Keratinocyte (primary cell): ENCODE data around the gene TTC9B. TPM values are rescaled to one million over a fixed set of nuclear protein-coding genes. Genes with fewer than 3 reads are reported as not detected.

ENCODE experiments used
- DNase-seq: peaks from one replicate; pipeline ENCODE4 v3.0.0-alpha.2; 2011; ENCODE audit warnings: low read depth, missing footprints, low spot score
- FAIRE-seq: peaks from 2 replicates; lab custom pipeline; 2011; peaks lifted over from hg19 to GRCh38; lab: Jason Lieb, UNC
- H2AFZ ChIP-seq: 2 replicates; pipeline ENCODE4 v1.6.0; 2012; ENCODE audit warnings: low read length, control low read depth, inconsistent platforms; ENCODE audit not compliant: control insufficient read depth
- H3K27ac ChIP-seq: 2 replicates; pipeline ENCODE4 v1.5.1; 2011; ENCODE audit warnings: low read length; ENCODE audit not compliant: control insufficient read depth, insufficient read depth
- H3K27me3 ChIP-seq: 3 replicates; pipeline ENCODE4 v1.6.0; 2011; ENCODE audit warnings: low read length; ENCODE audit not compliant: control insufficient read depth, insufficient read depth; ENCODE audit errors: extremely low read depth
- H3K36me3 ChIP-seq, 2 experiments: 2 replicates in 1 of 2; 3 replicates in 1 of 2; pipeline ENCODE4 v1.5.1; 2011; ENCODE audit warnings: low read length in 2 of 2, mild to moderate bottlenecking in 1 of 2; ENCODE audit not compliant: control insufficient read depth in 2 of 2, insufficient read depth in 2 of 2; ENCODE audit errors: extremely low read depth in 1 of 2
- H3K4me1 ChIP-seq: 3 replicates; pipeline ENCODE4 v1.5.1; 2011; ENCODE audit warnings: low read length; ENCODE audit not compliant: control insufficient read depth, insufficient read depth; ENCODE audit errors: extremely low read depth
- H3K4me2 ChIP-seq: 3 replicates; pipeline ENCODE4 v1.6.0; 2011; ENCODE audit warnings: low read depth, low read length; ENCODE audit not compliant: control insufficient read depth, insufficient read depth; ENCODE audit errors: extremely low read depth
- H3K4me3 ChIP-seq, 3 experiments: fragments of 200-600 bp in 1 of 3; sonication (generic) in 1 of 3; 2 replicates in 2 of 3; 3 replicates in 1 of 3; pipeline ENCODE4 v1.5.1; 2011 to 2016; ENCODE audit warnings: low read length in 3 of 3, mild to moderate bottlenecking in 3 of 3, control low read depth in 2 of 3, inconsistent platforms in 1 of 3, low read depth in 1 of 3, mixed read lengths in 1 of 3, mixed run types in 1 of 3, moderate library complexity in 1 of 3; ENCODE audit not compliant: control insufficient read depth in 2 of 3, insufficient read depth in 2 of 3; ENCODE audit errors: extremely low read depth in 1 of 3
- H3K79me2 ChIP-seq: 2 replicates; pipeline ENCODE4 v1.6.0; 2012; ENCODE audit warnings: low read length; ENCODE audit not compliant: control insufficient read depth, insufficient read depth
- H3K9ac ChIP-seq: 3 replicates; pipeline ENCODE4 v1.6.0; 2011; ENCODE audit warnings: low read length; ENCODE audit not compliant: control insufficient read depth, insufficient read depth; ENCODE audit errors: extremely low read depth
- H3K9me1 ChIP-seq: 3 replicates; pipeline ENCODE4 v1.6.0; 2011; ENCODE audit warnings: low read length; ENCODE audit not compliant: control insufficient read depth, insufficient read depth; ENCODE audit errors: extremely low read depth
- H3K9me3 ChIP-seq: 2 replicates; pipeline ENCODE4 v1.5.1; 2012; ENCODE audit warnings: low read depth, low read length; ENCODE audit not compliant: control insufficient read depth
- H4K20me1 ChIP-seq: 3 replicates; pipeline ENCODE4 v1.6.0; 2011; ENCODE audit warnings: low read length; ENCODE audit not compliant: control insufficient read depth, insufficient read depth; ENCODE audit errors: extremely low read depth
- CTCF ChIP-seq, 3 experiments: IDR thresholded peaks in 1 of 3; conservative IDR thresholded peaks in 1 of 3; optimal IDR thresholded peaks in 1 of 3; 2 replicates in 2 of 3; 3 replicates in 1 of 3; pipeline versions ENCODE3 to v1.5.1; 2011; ENCODE audit warnings: low read length in 3 of 3, mild to moderate bottlenecking in 3 of 3, moderate library complexity in 2 of 3, control low read depth in 1 of 3, inconsistent platforms in 1 of 3; ENCODE audit not compliant: insufficient read depth in 2 of 3; ENCODE audit errors: extremely low read depth in 1 of 3
- EZH2 ChIP-seq: IDR thresholded peaks from one replicate; pipeline ENCODE4 v1.6.1; 2012; ENCODE audit warnings: inconsistent platforms, mild to moderate bottlenecking, low read length, moderate library complexity
- dilution Hi-C: fragments of 300-500 bp; cut with MboI; formaldehyde crosslinking; loops from one replicate; pipeline ENCODE4 v1.7.0; 2020; ENCODE audit warnings: low sequenced_read_pairs; ENCODE audit not compliant: extremely low pct_ligation_motif_present
- polyA plus RNA-seq, 5 experiments: library from polyadenylated mRNA; depleted of rRNA in 3 of 5; stranded (reverse) in 3 of 5; stranded (forward) in 1 of 5; unstranded in 1 of 5; fragments of >200 nt; gene quantifications; 1 replicate in 1 of 5; 2 replicates in 3 of 5; 3 replicates in 1 of 5; pipeline versions ENCODE4 v1.2.1 to v1.2.3, GENCODE V29; 2011 to 2012; ENCODE audit warnings: missing spikeins in 2 of 5, low read depth in 1 of 5, low replicate concordance in 1 of 5

Gene TTC9B
- polyA plus RNA-seq, 1 donor (not counting 4 experiments of a cell fraction or from before 2014, with no cell fraction given), result not detected

GRCh38 chr19:40244579-40245317 is 26.6 kb upstream of the TTC9B start:
- FAIRE-seq, result peak; percentile 76
- H3K4me3 ChIP-seq, result no peak overlapping the region
- peaks cover 7% of the 10 kb centered on the region for H3K4me1 ChIP-seq
- no peaks in the 10 kb centered on the region for H3K27me3 ChIP-seq
- no peak for DNase-seq
- H3K36me3 ChIP-seq, result peaks cover 0 to 19% of the 10 kb centered on the region in 2 experiments
- H3K27ac ChIP-seq, result no peak overlapping the region
- H4K20me1 ChIP-seq, result no peaks in the 10 kb centered on the region
- no peak overlapping the region for H3K9ac ChIP-seq
- no peak overlapping the region for H2AFZ ChIP-seq
- dilution Hi-C loops, result no loop called here
- H3K9me1 ChIP-seq, result no peaks in the 10 kb centered on the region
- H3K9me3 ChIP-seq, result no peaks in the 10 kb centered on the region
- peaks cover 16% of the 10 kb centered on the region for H3K79me2 ChIP-seq
- no peak overlapping the region for H3K4me2 ChIP-seq
- TF ChIP-seq CTCF (optimal IDR thresholded peaks at IDR 0.05 in 1 of 3, IDR thresholded peaks at IDR 0.05 in 1 of 3, conservative IDR thresholded peaks at IDR 0.05 in 1 of 3; ENCODE audit: extremely low read depth in 1 of 3, insufficient read depth in 2 of 3, low read length in 3 of 3), result no peak
- TF ChIP-seq EZH2, result no peak

- no peaks in the 10 kb centered on the region for H3K9me1 ChIP-seq
- H3K4me3 ChIP-seq, result no peak overlapping the region
- H3K27me3 ChIP-seq, result no peaks in the 10 kb centered on the region
- no peak overlapping the region for H2AFZ ChIP-seq
- no peak overlapping the region for H3K9ac ChIP-seq
- peaks cover 13% of the 10 kb centered on the region for H3K79me2 ChIP-seq
- peaks cover 7% of the 10 kb centered on the region for H3K4me1 ChIP-seq
- TF ChIP-seq EZH2, result no peak
- TF ChIP-seq CTCF (optimal IDR thresholded peaks at IDR 0.05 in 1 of 3, IDR thresholded peaks at IDR 0.05 in 1 of 3, conservative IDR thresholded peaks at IDR 0.05 in 1 of 3; ENCODE audit: extremely low read depth in 1 of 3, insufficient read depth in 2 of 3, low read length in 3 of 3), result no peak
- DNase-seq (no peak), FAIRE-seq (no peak)
- H4K20me1 ChIP-seq, result no peaks in the 10 kb centered on the region
- no peak overlapping the region for H3K4me2 ChIP-seq
- dilution Hi-C loops, result no loop called here
- no peak overlapping the region for H3K27ac ChIP-seq
- H3K9me3 ChIP-seq, result no peaks in the 10 kb centered on the region
- H3K36me3 ChIP-seq, result peaks cover 0 to 28% of the 10 kb centered on the region in 2 experiments
These were observed 25.0 kb upstream of the TTC9B start for GRCh38 chr19:40243181-40243580.
